AG04449 (cell line): Measurements from ENCODE around the gene UBE3A.

Experiments
- CTCF ChIA-PET: fragments of 350-600 bp; formaldehyde crosslinking; extraction: SDS; loops from one replicate; lab custom pipeline; 2021; ENCODE audit warnings: antibody characterized with exemption; lab: Yijun Ruan, JAX
- POLR2A ChIA-PET: fragments of 400-600, 350-600 bp; formaldehyde crosslinking; extraction: SDS; loops from one replicate; lab custom pipeline; 2020; ENCODE audit warnings: antibody characterized with exemption, inconsistent platforms; lab: Yijun Ruan, JAX
- DNase-seq: peaks from one replicate; pipeline ENCODE4 v3.0.0-alpha.2; 2010; ENCODE audit warnings: low read depth, low spot score
- H3K4me3 ChIP-seq: 2 replicates; pipeline ENCODE4 v1.5.1; 2011; ENCODE audit warnings: low read depth, mild to moderate bottlenecking, control low read depth, low read length
- TF ChIP-seq, protein P1 (sequence below): IDR thresholded peaks from one replicate; pipeline ENCODE4 v1.5.1; 2011; ENCODE audit warnings: mild to moderate bottlenecking, moderate library complexity, low read length, control low read depth, inconsistent platforms; ENCODE audit not compliant: insufficient read depth; ENCODE audit errors: missing control alignments

Gene UBE3A

DNA sequence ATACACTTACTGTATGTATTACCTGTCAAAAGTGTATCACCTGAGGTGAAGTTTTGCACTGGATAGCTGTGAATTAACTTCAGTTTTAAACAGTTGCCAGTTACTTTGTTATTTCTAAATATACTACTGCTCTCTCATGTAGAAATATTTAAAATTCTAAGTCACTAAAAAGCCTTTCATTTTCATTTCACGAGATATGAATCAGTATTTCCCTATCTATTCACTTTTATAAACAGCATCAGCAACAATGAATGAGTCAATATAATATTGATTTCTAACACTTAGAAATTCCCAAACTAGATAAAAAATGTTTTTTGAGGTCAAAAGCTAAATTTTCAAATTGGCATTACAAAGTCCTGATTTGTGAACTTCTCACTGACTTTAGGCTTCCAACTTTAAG is 32.6 kb downstream of the UBE3A start:
- ChIA-PET POLR2A (no interaction called here), CTCF (no interaction called here)
- no peak for DNase-seq
- TF ChIP-seq, protein P1, sequence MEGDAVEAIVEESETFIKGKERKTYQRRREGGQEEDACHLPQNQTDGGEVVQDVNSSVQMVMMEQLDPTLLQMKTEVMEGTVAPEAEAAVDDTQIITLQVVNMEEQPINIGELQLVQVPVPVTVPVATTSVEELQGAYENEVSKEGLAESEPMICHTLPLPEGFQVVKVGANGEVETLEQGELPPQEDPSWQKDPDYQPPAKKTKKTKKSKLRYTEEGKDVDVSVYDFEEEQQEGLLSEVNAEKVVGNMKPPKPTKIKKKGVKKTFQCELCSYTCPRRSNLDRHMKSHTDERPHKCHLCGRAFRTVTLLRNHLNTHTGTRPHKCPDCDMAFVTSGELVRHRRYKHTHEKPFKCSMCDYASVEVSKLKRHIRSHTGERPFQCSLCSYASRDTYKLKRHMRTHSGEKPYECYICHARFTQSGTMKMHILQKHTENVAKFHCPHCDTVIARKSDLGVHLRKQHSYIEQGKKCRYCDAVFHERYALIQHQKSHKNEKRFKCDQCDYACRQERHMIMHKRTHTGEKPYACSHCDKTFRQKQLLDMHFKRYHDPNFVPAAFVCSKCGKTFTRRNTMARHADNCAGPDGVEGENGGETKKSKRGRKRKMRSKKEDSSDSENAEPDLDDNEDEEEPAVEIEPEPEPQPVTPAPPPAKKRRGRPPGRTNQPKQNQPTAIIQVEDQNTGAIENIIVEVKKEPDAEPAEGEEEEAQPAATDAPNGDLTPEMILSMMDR, result no peak
- no peak overlapping the region for H3K4me3 ChIP-seq

DNA sequence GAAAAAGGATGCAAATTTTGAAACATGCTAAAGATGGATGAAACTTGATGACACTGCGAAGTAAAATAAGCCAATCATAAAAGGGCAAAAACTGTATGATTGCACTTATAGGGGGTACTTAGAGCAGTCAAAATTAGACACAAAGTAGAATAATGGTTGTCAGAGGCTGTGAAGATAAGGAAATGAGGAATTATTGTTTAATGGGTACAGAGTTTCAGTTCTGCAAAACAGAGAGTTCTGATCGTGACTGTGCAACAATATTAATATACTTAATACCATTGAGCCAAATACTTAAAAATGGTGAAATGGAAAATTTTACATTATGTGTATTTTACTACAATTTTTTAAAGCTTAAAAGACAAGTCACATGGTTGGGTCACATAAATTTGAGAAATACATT is 35.1 kb downstream of the UBE3A start:
- ChIA-PET CTCF (interaction anchor here (1.4 kb wide), 1 partner anchor 28 kb away, joined by 3 read pairs; no protein-coding TSS in a partner anchor), POLR2A (no interaction called here)
- TF ChIP-seq, protein P1, result no peak
- H3K4me3 ChIP-seq, result no peak overlapping the region
- no peak for DNase-seq

DNA sequence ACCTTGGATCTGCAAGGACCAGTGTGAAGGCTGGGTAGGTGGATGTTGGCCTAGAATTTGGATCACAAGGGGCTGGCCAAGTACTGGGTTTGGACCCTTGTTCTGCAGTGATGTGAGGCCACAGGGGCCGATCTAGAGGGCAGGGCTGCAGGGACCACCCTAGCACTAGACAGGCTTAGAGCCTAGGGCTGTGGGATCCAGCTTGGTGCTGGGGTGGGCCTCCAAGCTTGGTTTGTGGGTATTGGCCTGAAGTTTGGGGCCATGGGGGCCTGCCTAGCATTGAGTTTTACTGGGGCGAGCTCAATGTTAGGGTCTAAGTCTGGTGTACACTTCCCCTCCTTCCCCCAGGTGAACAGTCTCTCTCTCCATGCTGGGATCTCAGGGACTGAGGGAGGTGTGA is 36.5 kb downstream of the UBE3A start:
- DNase-seq, result no peak
- ChIA-PET POLR2A (no interaction called here), CTCF (interaction anchor here (1.4 kb wide), 1 partner anchor 9 kb away, joined by 4 read pairs; no protein-coding TSS in a partner anchor)
- TF ChIP-seq, protein P1, result no peak
- H3K4me3 ChIP-seq, result no peak overlapping the region

DNA sequence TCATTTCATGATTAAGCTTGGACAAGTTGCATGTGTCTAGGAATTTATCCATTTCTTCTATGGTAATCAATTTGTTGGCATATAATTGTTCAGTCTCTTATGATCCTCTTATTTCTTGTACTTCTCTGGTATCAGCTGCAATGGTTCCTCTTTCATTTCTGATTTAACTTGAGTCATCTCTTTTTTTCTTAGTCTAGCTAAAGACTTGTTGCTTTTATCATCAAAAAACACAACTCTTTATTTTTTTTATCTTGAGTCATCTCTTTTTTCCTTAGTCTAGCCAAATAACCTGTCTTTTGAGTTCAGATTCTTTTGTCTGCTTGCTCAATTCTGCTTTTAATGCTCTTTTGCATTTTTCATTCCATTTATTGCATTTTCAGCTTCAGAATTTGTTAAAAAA is 37.3 kb downstream of the UBE3A start:
- ChIA-PET POLR2A (interaction anchor here (0.6 kb wide), 1 partner anchor 24 kb away, joined by 3 read pairs; no protein-coding TSS in a partner anchor), CTCF (interaction anchor here (1.1 to 1.4 kb wide), 2 partner anchors 9 to 10 kb away, joined by 4 read pairs; no protein-coding TSS in a partner anchor)
- no peak for DNase-seq
- no peak overlapping the region for H3K4me3 ChIP-seq
- TF ChIP-seq, protein P1, result no peak

DNA sequence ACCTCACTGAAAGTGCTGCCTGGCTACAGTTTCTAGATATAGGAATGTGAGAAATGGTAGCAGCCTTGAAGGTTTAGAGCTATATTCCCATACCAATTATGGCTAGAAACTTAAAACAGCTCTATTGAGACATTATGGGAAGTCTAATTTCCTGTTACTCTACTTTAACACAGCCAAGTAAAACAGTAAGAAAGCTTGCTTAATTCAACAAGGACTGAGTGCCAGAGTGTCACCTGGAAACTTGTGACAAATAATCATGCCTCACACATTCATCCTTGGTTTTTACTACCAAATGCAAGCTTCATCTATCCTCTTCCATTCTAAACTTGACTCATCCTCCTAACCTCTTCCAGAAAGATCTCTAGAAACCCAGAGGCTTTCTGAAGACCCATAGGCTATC is 41.7 kb downstream of the UBE3A start:
- ChIA-PET POLR2A (no interaction called here), CTCF (interaction anchor here (1.2 kb wide), 1 partner anchor 8 kb away, joined by 3 read pairs; no protein-coding TSS in a partner anchor)
- H3K4me3 ChIP-seq, result no peak overlapping the region
- DNase-seq, result no peak
- TF ChIP-seq, protein P1, result no peak

DNA sequence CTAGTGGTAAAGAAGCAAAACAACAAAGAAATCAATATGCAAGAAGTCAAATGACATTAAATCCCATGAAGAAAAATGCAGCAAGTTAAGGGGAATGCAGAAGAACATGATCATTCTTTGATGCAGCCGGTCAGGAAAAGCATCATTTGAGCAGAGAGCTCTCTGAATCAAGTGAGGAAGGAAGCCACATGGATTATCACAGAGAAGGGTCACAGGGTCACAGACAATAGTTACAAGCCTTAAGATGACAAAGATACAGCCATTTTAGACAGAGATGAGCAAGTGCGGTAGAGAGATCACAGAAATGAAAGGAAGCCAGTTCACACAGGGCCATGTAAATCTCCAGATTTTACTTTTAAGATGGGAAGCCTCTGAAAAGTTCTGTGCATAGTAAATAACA is 43.9 kb downstream of the UBE3A start:
- TF ChIP-seq, protein P1, result no peak
- ChIA-PET POLR2A (no interaction called here), CTCF (no interaction called here)
- H3K4me3 ChIP-seq, result no peak overlapping the region
- no peak for DNase-seq
